GM12801 (cell line): ENCODE data around the gene ADAMTSL2.

ENCODE experiments used
- CTCF ChIP-seq: IDR thresholded peaks from one replicate; pipeline ENCODE4 v1.5.1; 2011; ENCODE audit warnings: control low read depth; ENCODE audit not compliant: insufficient read length; ENCODE audit errors: extremely low read depth

Gene ADAMTSL2

GRCh38 chr9:133594310-133594709, 59.8 kb downstream of the ADAMTSL2 start:
- no peak for TF ChIP-seq CTCF

GRCh38 chr9:133595910-133596309, 61.4 kb downstream of the ADAMTSL2 start:
- no peak for TF ChIP-seq CTCF

GRCh38 chr9:133597316-133597957, 62.9 kb downstream of the ADAMTSL2 start:
- TF ChIP-seq CTCF, result no peak

- no peak for TF ChIP-seq CTCF
Measured at GRCh38 chr9:133598978-133599377, 64.5 kb downstream of the ADAMTSL2 start.

GRCh38 chr9:133599470-133600173, 65.1 kb downstream of the ADAMTSL2 start:
- no peak for TF ChIP-seq CTCF

- no peak for TF ChIP-seq CTCF
Measured at GRCh38 chr9:133600739-133601138, 66.2 kb downstream of the ADAMTSL2 start.

- no peak for TF ChIP-seq CTCF
Measured at GRCh38 chr9:133601746-133602145, 67.2 kb downstream of the ADAMTSL2 start.
